K562 (cell line): ENCODE measurements around the gene TMEM156. TPM values are rescaled to one million over a fixed set of nuclear protein-coding genes. Genes with fewer than 3 reads are reported as not detected.

ENCODE experiments used
- DPF2 ChIP-seq: fragments of 450-650 bp; IDR thresholded peaks from 2 replicates; pipeline ENCODE4 v1.6.1; 2016
- EZH2 ChIP-seq: IDR thresholded peaks from 2 replicates; pipeline ENCODE4 v1.6.1; 2012; ENCODE audit warnings: low read depth, mild to moderate bottlenecking, inconsistent platforms, low read length, borderline replicate concordance
- FOSL1 ChIP-seq: fragments of 200-800 bp; sonication (Bioruptor generic); conservative IDR thresholded peaks from 2 replicates; pipeline ENCODE4 v1.6.1; 2016; ENCODE audit warnings: missing genetic modification characterization, missing compliant biosample characterization
- HDAC2 ChIP-seq: fragments of 450-650 bp; IDR thresholded peaks from 2 replicates; pipeline ENCODE4 v1.6.1; 2016; ENCODE audit warnings: mild to moderate bottlenecking
- JUN ChIP-seq, 2 experiments: sonication (generic) in 1 of 2; formaldehyde crosslinking in 1 of 2; IDR thresholded peaks; 2 replicates each; pipeline versions ENCODE4 v1.6.1 to v1.8.0; 2012 to 2022; ENCODE audit warnings: borderline replicate concordance in 2 of 2, mild to moderate bottlenecking in 2 of 2, improper control_type of control experiment in 1 of 2, low read depth in 1 of 2, low read length in 1 of 2, missing genetic modification reagents in 1 of 2
- SAP30 ChIP-seq: fragments of 200-600 bp; sonication (generic); IDR thresholded peaks from 2 replicates; pipeline ENCODE4 v1.6.1; 2012; ENCODE audit warnings: borderline replicate concordance, low read depth, mild to moderate bottlenecking, moderate library complexity, low read length, control low read depth, inconsistent platforms; ENCODE audit not compliant: insufficient read depth, poor library complexity, severe bottlenecking
- SMAD2 ChIP-seq: fragments of 150-350 bp; IDR thresholded peaks from 2 replicates; pipeline ENCODE4 v1.6.1; 2014; ENCODE audit warnings: low read depth, mild to moderate bottlenecking, low read length
- SRSF1 ChIP-seq: fragments of 200-400 bp; formaldehyde crosslinking; IDR thresholded peaks from 2 replicates; pipeline ENCODE4 v1.6.1; 2017; ENCODE audit warnings: mild to moderate bottlenecking, low read depth, low read length, moderate library complexity
- TCF7 ChIP-seq: sonication (generic); IDR thresholded peaks from 2 replicates; pipeline ENCODE4 v1.6.1; 2016; ENCODE audit warnings: antibody characterized with exemption, borderline replicate concordance
- polyA plus RNA-seq, 8 experiments: library from polyadenylated mRNA; depleted of rRNA in 4 of 8; stranded (reverse) in 5 of 8; unstranded in 3 of 8; fragments of >200 nt; fragmentation: Nextera tagmentation in 2 of 8; fragmentation: Illumina TruSeq in 1 of 8; extraction: Ambion mirVana in 2 of 8; extraction: Trizol in 1 of 8; gene quantifications; 2 replicates each; pipeline versions ENCODE4 v1.2.1 to v1.2.3, GENCODE V29; 2011 to 2014; ENCODE audit warnings: inconsistent platforms in 1 of 8, missing spikeins in 1 of 8
- total RNA-seq, 7 experiments: library from RNA; depleted of rRNA in 6 of 7; stranded (reverse); fragments of >200 nt in 6 of 7; fragmentation: Illumina TruSeq in 2 of 7; extraction: Trizol in 2 of 7; gene quantifications; 2 replicates each; pipeline versions ENCODE4 v1.2.1 to v1.2.3, GENCODE V29; 2011 to 2021; ENCODE audit warnings: low replicate concordance in 1 of 7
- TF ChIP-seq, protein P1 (sequence below), 2 experiments: fragments of 450-650 bp; formaldehyde crosslinking in 1 of 2; IDR thresholded peaks; 2 replicates each; pipeline versions ENCODE4 v1.4.0 to v1.6.1; 2014 to 2020; ENCODE audit warnings: mild to moderate bottlenecking in 2 of 2, borderline replicate concordance in 1 of 2, low read depth in 1 of 2
- TF ChIP-seq, protein P2 (sequence below): fragments of 250-450 bp; sonication (Bioruptor Pico); IDR thresholded peaks from 2 replicates; pipeline ENCODE4 v1.4.0; 2020; ENCODE audit warnings: mild to moderate bottlenecking, moderate library complexity

Gene TMEM156
- total and polyA plus RNA-seq, 9 of the 15 experiments (the other 6 are each of a cell fraction or from before 2014, with no cell fraction given) = 3.5 to 9.6 (median 6.4) TPM

GRCh38 chr4:39046249-39046648 is 14.0 kb upstream of the TMEM156 start (continued):
- no peak for TF ChIP-seq EZH2
- TF ChIP-seq JUN (IDR thresholded peaks at IDR 0.05; ENCODE audit: borderline replicate concordance, low read depth, low read length) = peak; percentile 62
- no peak for TF ChIP-seq JUN (CRISPR knock-in tag; IDR thresholded peaks at IDR 0.05; ENCODE audit: borderline replicate concordance)
- no peak for TF ChIP-seq SMAD2
- TF ChIP-seq FOSL1 = peak; percentile 90
- peak; percentile 72 for TF ChIP-seq DPF2
- TF ChIP-seq TCF7 = no peak
- TF ChIP-seq, protein P1, sequence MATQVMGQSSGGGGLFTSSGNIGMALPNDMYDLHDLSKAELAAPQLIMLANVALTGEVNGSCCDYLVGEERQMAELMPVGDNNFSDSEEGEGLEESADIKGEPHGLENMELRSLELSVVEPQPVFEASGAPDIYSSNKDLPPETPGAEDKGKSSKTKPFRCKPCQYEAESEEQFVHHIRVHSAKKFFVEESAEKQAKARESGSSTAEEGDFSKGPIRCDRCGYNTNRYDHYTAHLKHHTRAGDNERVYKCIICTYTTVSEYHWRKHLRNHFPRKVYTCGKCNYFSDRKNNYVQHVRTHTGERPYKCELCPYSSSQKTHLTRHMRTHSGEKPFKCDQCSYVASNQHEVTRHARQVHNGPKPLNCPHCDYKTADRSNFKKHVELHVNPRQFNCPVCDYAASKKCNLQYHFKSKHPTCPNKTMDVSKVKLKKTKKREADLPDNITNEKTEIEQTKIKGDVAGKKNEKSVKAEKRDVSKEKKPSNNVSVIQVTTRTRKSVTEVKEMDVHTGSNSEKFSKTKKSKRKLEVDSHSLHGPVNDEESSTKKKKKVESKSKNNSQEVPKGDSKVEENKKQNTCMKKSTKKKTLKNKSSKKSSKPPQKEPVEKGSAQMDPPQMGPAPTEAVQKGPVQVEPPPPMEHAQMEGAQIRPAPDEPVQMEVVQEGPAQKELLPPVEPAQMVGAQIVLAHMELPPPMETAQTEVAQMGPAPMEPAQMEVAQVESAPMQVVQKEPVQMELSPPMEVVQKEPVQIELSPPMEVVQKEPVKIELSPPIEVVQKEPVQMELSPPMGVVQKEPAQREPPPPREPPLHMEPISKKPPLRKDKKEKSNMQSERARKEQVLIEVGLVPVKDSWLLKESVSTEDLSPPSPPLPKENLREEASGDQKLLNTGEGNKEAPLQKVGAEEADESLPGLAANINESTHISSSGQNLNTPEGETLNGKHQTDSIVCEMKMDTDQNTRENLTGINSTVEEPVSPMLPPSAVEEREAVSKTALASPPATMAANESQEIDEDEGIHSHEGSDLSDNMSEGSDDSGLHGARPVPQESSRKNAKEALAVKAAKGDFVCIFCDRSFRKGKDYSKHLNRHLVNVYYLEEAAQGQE (IDR thresholded peaks at IDR 0.05; ENCODE audit: borderline replicate concordance) = peak; percentile 48; the same call in 1 of the 2 replicates
- TF ChIP-seq, protein P1 (CRISPR knock-in tag; IDR thresholded peaks at IDR 0.05; ENCODE audit: low read depth) = no peak
- no peak for TF ChIP-seq SAP30
- TF ChIP-seq SRSF1 = no peak
- TF ChIP-seq, protein P2, sequence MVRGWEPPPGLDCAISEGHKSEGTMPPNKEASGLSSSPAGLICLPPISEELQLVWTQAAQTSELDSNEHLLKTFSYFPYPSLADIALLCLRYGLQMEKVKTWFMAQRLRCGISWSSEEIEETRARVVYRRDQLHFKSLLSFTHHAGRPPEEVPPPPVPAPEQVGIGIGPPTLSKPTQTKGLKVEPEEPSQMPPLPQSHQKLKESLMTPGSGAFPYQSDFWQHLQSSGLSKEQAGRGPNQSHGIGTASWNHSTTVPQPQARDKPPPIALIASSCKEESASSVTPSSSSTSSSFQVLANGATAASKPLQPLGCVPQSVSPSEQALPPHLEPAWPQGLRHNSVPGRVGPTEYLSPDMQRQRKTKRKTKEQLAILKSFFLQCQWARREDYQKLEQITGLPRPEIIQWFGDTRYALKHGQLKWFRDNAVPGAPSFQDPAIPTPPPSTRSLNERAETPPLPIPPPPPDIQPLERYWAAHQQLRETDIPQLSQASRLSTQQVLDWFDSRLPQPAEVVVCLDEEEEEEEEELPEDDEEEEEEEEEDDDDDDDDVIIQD (CRISPR knock-in tag) = no peak
- TF ChIP-seq HDAC2 = peak; percentile 41; the same call in 1 of the 2 replicates
